ENCODE results near the gene MLPH. TPM values are rescaled to one million over a fixed set of nuclear protein-coding genes. Genes with fewer than 3 reads are reported as not detected.

The MLPH gene
- total and polyA plus RNA-seq, 4 donors = 71.0 to 295 (median 192) TPM

- Histone ChIP-seq H3K27me3 (ENCODE audit: control insufficient read depth in 3 of 3, insufficient read depth in 3 of 3, low read length in 2 of 3) (no peaks in the 10 kb centered on the region), H3K4me3 (no peak overlapping the region), H3K4me1 (ENCODE audit: control insufficient read depth in 5 of 5, insufficient read depth in 5 of 5, low read length in 5 of 5) (peaks cover 0 to 11% (median 3%) of the 10 kb centered on the region in 5 donors), H3K36me3 (ENCODE audit: control insufficient read depth in 4 of 4, insufficient read depth in 4 of 4, low read length in 4 of 4) (no peaks in the 10 kb centered on the region), H3K27ac (ENCODE audit: low read depth in 1 of 2, low read length in 1 of 2) (peak overlapping the region; percentile 17 to 86), H3K9me3 (ENCODE audit: control insufficient read depth in 4 of 4, insufficient read depth in 3 of 4, low read length in 3 of 4) (no peaks in the 10 kb centered on the region), H3K9ac (ENCODE audit: insufficient read depth in 1 of 2, low read length in 2 of 2) (no peak overlapping the region)
- 38 to 45% methylated on average over 19 of the region's 19 CpGs for whole genome bisulfite sequencing, 2 donors
- ATAC-seq (ENCODE audit: insufficient read depth, low FRiP score) (peak; percentile 38), DNase-seq (no peak)
- no peak for TF ChIP-seq CTCF (IDR thresholded peaks at IDR 0.05; ENCODE audit: control extremely low read depth, extremely low read depth)
These were observed 104.3 kb downstream of the MLPH start for GRCh38 chr2:237591141-237591881.

GRCh38 chr2:237592425-237592980 is 105.5 kb downstream of the MLPH start:
- Histone ChIP-seq H3K27me3 (ENCODE audit: control insufficient read depth in 3 of 3, insufficient read depth in 3 of 3, low read length in 2 of 3) (no peaks in the 10 kb centered on the region), H3K27ac (ENCODE audit: low read depth in 1 of 2, low read length in 1 of 2) (no peak overlapping the region), H3K4me1 (ENCODE audit: control insufficient read depth in 5 of 5, insufficient read depth in 5 of 5, low read length in 5 of 5) (peaks cover 0 to 11% (median 3%) of the 10 kb centered on the region in 5 donors), H3K9ac (ENCODE audit: insufficient read depth in 1 of 2, low read length in 2 of 2) (no peak overlapping the region), H3K9me3 (ENCODE audit: control insufficient read depth in 4 of 4, insufficient read depth in 3 of 4, low read length in 3 of 4) (no peaks in the 10 kb centered on the region), H3K4me3 (no peak overlapping the region), H3K36me3 (ENCODE audit: control insufficient read depth in 4 of 4, insufficient read depth in 4 of 4, low read length in 4 of 4) (no peaks in the 10 kb centered on the region)
- ATAC-seq (ENCODE audit: insufficient read depth, low FRiP score) = no peak
- TF ChIP-seq CTCF (IDR thresholded peaks at IDR 0.05; ENCODE audit: control extremely low read depth, extremely low read depth) = no peak
- DNase-seq = no peak
- WGBS, 2 donors = 94 to 97% methylated on average over 18 of the region's 18 CpGs

- Histone ChIP-seq H3K4me1 (ENCODE audit: control insufficient read depth in 5 of 5, insufficient read depth in 5 of 5, low read length in 5 of 5) (peaks cover 0 to 11% (median 3%) of the 10 kb centered on the region in 5 donors), H3K4me3 (no peak overlapping the region), H3K27ac (ENCODE audit: low read depth in 1 of 2, low read length in 1 of 2) (no peak overlapping the region), H3K27me3 (ENCODE audit: control insufficient read depth in 3 of 3, insufficient read depth in 3 of 3, low read length in 2 of 3) (no peaks in the 10 kb centered on the region), H3K36me3 (ENCODE audit: control insufficient read depth in 4 of 4, insufficient read depth in 4 of 4, low read length in 4 of 4) (no peaks in the 10 kb centered on the region), H3K9me3 (ENCODE audit: control insufficient read depth in 4 of 4, insufficient read depth in 3 of 4, low read length in 3 of 4) (no peaks in the 10 kb centered on the region), H3K9ac (ENCODE audit: insufficient read depth in 1 of 2, low read length in 2 of 2) (no peak overlapping the region)
- 94 to 95% methylated on average over 10 of the region's 10 CpGs for WGBS, 2 donors
- ATAC-seq (ENCODE audit: insufficient read depth, low FRiP score) = no peak
- TF ChIP-seq CTCF (IDR thresholded peaks at IDR 0.05; ENCODE audit: control extremely low read depth, extremely low read depth) = no peak
- DNase-seq = no peak
These were observed 106.0 kb downstream of the MLPH start for GRCh38 chr2:237593036-237593435.

Measured in lung (tissue), 12 donors.